ENCODE data around the gene SLC7A1. TPM values are rescaled to one million over a fixed set of nuclear protein-coding genes. Genes with fewer than 3 reads are reported as not detected.
A peak's percentile ranks its signal among the peaks of the same experiment; 100 is the strongest.

SLC7A1 gene
- polyA plus RNA-seq, 3 donors = 0.89 to 2.2 (median 0.92) TPM

GRCh38 chr13:29529754-29530153, 65.7 kb downstream of the SLC7A1 start:
- Mint-ChIP-seq H3K4me1 (no peaks in the 10 kb centered on the region), H3K27ac (peak overlapping the region in 1 of 7 donors; percentile 5), H3K27me3 (ENCODE audit: low read depth in 3 of 3) (no peaks in the 10 kb centered on the region), H3K4me3 (no peak overlapping the region), H3K9me3 (no peaks in the 10 kb centered on the region), H3K36me3 (peaks cover 67 to 76% of the 10 kb centered on the region in 2 donors)
- no peaks in the 10 kb centered on the region for H3K27me3 ChIP-seq (ENCODE audit: control insufficient read depth in 2 of 2, insufficient read depth in 2 of 2, low read length in 2 of 2)
- no peaks in the 10 kb centered on the region for H3K79me2 ChIP-seq (ENCODE audit: insufficient read depth, low read length)
- no peaks in the 10 kb centered on the region for H3K4me1 ChIP-seq (ENCODE audit: control insufficient read depth in 1 of 2, insufficient read depth in 2 of 2, low read length in 2 of 2)
- no peaks in the 10 kb centered on the region for H4K20me1 ChIP-seq (ENCODE audit: insufficient read depth, low read length)
- intact Hi-C loops (cut with micrococcal nuclease) = no loop called here
- H3K27ac ChIP-seq (ENCODE audit: low read depth in 1 of 2, low read length in 2 of 2) = no peak overlapping the region
- no peak overlapping the region for H3K4me3 ChIP-seq (replicated peaks in 1 of 3; ENCODE audit: low read depth in 2 of 3, low read length in 3 of 3)
- H3K4me2 ChIP-seq (replicated peaks; ENCODE audit: extremely low read depth, low read length, poor library complexity, severe bottlenecking) = no peak overlapping the region
- no peak overlapping the region for H2AFZ ChIP-seq (ENCODE audit: insufficient read depth, low read depth, low read length, poor library complexity, severe bottlenecking)
- WGBS (ENCODE audit: insufficient coverage) = 80% methylated on average over 1 of the region's 5 CpGs
- no peak for DNase-seq
- H3K9ac ChIP-seq (ENCODE audit: insufficient read depth, low read length, poor library complexity, severe bottlenecking) = no peak overlapping the region
- peaks cover 57 to 81% of the 10 kb centered on the region in 2 donors for H3K36me3 ChIP-seq (replicated peaks in 1 of 2; ENCODE audit: control insufficient read depth in 1 of 2, insufficient read depth in 2 of 2, low read length in 2 of 2)
- no peaks in the 10 kb centered on the region for H3K9me3 ChIP-seq (replicated peaks in 1 of 2; ENCODE audit: control insufficient read depth in 1 of 2, insufficient read depth in 1 of 2, low read length in 2 of 2)
- no peak for TF ChIP-seq CTCF (IDR thresholded peaks at IDR 0.05)

- Mint-ChIP-seq H3K4me3 (no peak overlapping the region), H3K4me1 (no peaks in the 10 kb centered on the region), H3K36me3 (peaks cover 71 to 81% of the 10 kb centered on the region in 2 donors), H3K9me3 (no peaks in the 10 kb centered on the region), H3K27ac (peak overlapping the region in 1 of 7 donors; percentile 10), H3K27me3 (ENCODE audit: low read depth in 3 of 3) (peaks cover 0 to 2% (median 0%) of the 10 kb centered on the region in 3 donors)
- Histone ChIP-seq H3K4me2 (replicated peaks; ENCODE audit: extremely low read depth, low read length, poor library complexity, severe bottlenecking) (no peak overlapping the region), H3K9ac (ENCODE audit: insufficient read depth, low read length, poor library complexity, severe bottlenecking) (no peak overlapping the region), H3K79me2 (ENCODE audit: insufficient read depth, low read length) (no peaks in the 10 kb centered on the region), H3K36me3 (replicated peaks in 1 of 2; ENCODE audit: control insufficient read depth in 1 of 2, insufficient read depth in 2 of 2, low read length in 2 of 2) (peaks cover 62 to 80% of the 10 kb centered on the region in 2 donors), H3K4me1 (ENCODE audit: control insufficient read depth in 1 of 2, insufficient read depth in 2 of 2, low read length in 2 of 2) (no peaks in the 10 kb centered on the region), H3K4me3 (replicated peaks in 1 of 3; ENCODE audit: low read depth in 2 of 3, low read length in 3 of 3) (no peak overlapping the region), H4K20me1 (ENCODE audit: insufficient read depth, low read length) (no peaks in the 10 kb centered on the region), H3K27ac (ENCODE audit: low read depth in 1 of 2, low read length in 2 of 2) (no peak overlapping the region), H3K27me3 (ENCODE audit: control insufficient read depth in 2 of 2, insufficient read depth in 2 of 2, low read length in 2 of 2) (no peaks in the 10 kb centered on the region), H3K9me3 (replicated peaks in 1 of 2; ENCODE audit: control insufficient read depth in 1 of 2, insufficient read depth in 1 of 2, low read length in 2 of 2) (no peaks in the 10 kb centered on the region), H2AFZ (ENCODE audit: insufficient read depth, low read depth, low read length, poor library complexity, severe bottlenecking) (no peak overlapping the region)
- no peak for DNase-seq
- intact Hi-C loops (cut with micrococcal nuclease) = no loop called here
- WGBS (ENCODE audit: insufficient coverage) = 67% methylated on average over 3 of the region's 5 CpGs
- TF ChIP-seq CTCF (IDR thresholded peaks at IDR 0.05) = no peak
These were observed 67.6 kb downstream of the SLC7A1 start for GRCh38 chr13:29527916-29528315.

All from CD14-positive monocyte (primary cell).